GM18517 (cell line): Measurements from ENCODE around the gene DELE1.

ENCODE experiments used
- ATAC-seq: cut with Tn5 transposase; IDR thresholded peaks from one replicate; pipeline ENCODE4 v1.9.1; 2021; ENCODE audit warnings: mild to moderate bottlenecking, moderate library complexity; ENCODE audit not compliant: unreplicated experiment

The DELE1 gene

GRCh38 chr5:141952020-141952419, 28.3 kb downstream of the DELE1 start:
- no peak for ATAC-seq

- no peak for ATAC-seq
Measured at GRCh38 chr5:141954194-141954593, 30.5 kb downstream of the DELE1 start.

GRCh38 chr5:141957367-141957996, 33.8 kb downstream of the DELE1 start:
- ATAC-seq: no peak

GRCh38 chr5:141958113-141958512, 34.4 kb downstream of the DELE1 start, which contains the start of gene PCDH12:
PCDH12 (minus strand) TSS chr5:141958202; CDS start chr5:141957851, 351 bp downstream.
- ATAC-seq: no peak

GRCh38 chr5:141958546-141959172, 35.0 kb downstream of the DELE1 start:
- no peak for ATAC-seq

- ATAC-seq: no peak
Measured at GRCh38 chr5:141960018-141960417, 36.3 kb downstream of the DELE1 start.

GRCh38 chr5:141960449-141961323, 37.0 kb downstream of the DELE1 start:
- ATAC-seq: peak; percentile 90

- no peak for ATAC-seq
Measured at GRCh38 chr5:141961466-141961865, 37.8 kb downstream of the DELE1 start.

- no peak for ATAC-seq
Measured at GRCh38 chr5:141963701-141964100, 40.0 kb downstream of the DELE1 start.

GRCh38 chr5:141965071-141965470, 41.4 kb downstream of the DELE1 start:
- no peak for ATAC-seq

GRCh38 chr5:141966275-141966962, 42.7 kb downstream of the DELE1 start:
- ATAC-seq: no peak

- ATAC-seq: no peak
Measured at GRCh38 chr5:141966963-141967333, 43.3 kb downstream of the DELE1 start.

GRCh38 chr5:141968914-141969608, 45.4 kb downstream of the DELE1 start, which contains the start of gene RNF14:
RNF14 (plus strand) TSS chr5:141969105; CDS start chr5:141973589, 4,484 bp downstream.
- peak; percentile 84 for ATAC-seq

GRCh38 chr5:141969783-141970771, 46.4 kb downstream of the DELE1 start:
- ATAC-seq: peak; percentile 66

- no peak for ATAC-seq
Measured at GRCh38 chr5:141973871-141974595, 50.4 kb downstream of the DELE1 start.

- ATAC-seq: no peak
Measured at GRCh38 chr5:141976176-141976575, 52.5 kb downstream of the DELE1 start.

- no peak for ATAC-seq
Measured at GRCh38 chr5:141978389-141978788, 54.7 kb downstream of the DELE1 start.

- ATAC-seq: no peak
Measured at GRCh38 chr5:141982626-141983025, 59.0 kb downstream of the DELE1 start.

- no peak for ATAC-seq
Measured at GRCh38 chr5:141986072-141986471, 62.4 kb downstream of the DELE1 start.
